ELF-1 (cell line): ENCODE measurements around the gene COPG2.

ENCODE experiments used
- DNase-seq: peaks from one replicate; pipeline ENCODE4 v3.0.0-alpha.2; 2016; ENCODE audit warnings: low read depth, low spot score

The COPG2 gene

GRCh38 chr7:130475776-130476175, 192.8 kb downstream of the COPG2 start:
- no peak for DNase-seq

- no peak for DNase-seq
Observed at GRCh38 chr7:130473876-130474275, 194.7 kb downstream of the COPG2 start.

DNA sequence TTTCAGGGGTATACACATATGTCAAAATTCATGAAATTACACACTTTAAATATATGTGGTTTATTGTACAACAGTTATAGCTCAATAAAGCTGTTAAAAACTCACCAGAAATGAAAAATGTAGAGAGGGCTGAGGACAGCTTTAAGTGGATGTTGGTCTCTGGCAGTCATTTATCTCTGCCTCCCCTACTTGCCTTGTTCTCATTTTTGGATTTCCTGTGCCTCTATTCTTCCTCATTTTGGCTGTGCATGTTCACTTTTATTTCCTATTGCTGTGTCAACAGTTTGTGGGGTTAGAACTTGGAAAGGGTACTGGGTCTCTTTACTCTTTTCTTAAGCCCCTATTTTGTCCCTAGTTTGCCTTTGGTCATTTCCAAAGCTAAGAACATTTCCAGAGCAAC, 195.3 kb downstream of the COPG2 start:
- DNase-seq: no peak

DNA sequence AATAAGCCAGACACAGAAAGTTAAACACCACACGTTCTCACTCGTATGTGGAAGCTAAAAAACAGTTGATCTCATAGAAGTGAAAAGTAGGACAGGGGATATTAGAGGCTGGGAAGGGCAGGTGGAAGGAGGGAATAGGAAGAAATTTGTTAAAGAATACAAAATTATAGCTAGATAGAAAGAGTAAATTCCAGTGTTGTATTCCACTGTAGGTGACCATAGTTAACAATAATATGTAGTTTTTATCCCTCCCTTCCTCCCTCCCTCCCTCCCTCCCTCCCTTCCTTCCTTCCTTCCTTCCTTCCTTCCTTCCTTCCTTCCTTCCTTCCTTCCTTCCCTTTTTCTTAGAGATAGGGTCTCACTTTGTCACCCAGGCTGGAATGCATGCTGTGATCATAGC, 196.6 kb downstream of the COPG2 start:
- no peak for DNase-seq

DNA sequence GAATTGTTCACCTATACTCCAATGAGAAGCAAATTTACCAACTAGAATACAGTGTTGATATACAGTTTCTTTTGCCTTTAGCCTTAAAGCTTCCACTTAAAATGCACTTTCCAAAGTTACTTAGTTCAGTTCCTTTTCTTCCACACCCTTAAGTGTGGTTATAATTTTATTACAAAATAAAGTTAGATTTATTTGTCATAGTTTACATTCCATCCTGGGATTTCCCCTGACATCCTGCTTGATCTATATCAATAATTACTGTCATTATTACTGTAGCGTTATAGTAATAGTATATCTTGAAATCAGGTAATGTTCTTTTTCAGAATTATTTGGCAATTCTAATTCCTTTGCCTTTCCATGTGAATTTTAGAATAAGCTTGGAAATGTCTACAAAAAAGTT, 199.9 kb downstream of the COPG2 start:
- DNase-seq: no peak

- no peak for DNase-seq
Observed at GRCh38 chr7:130463553-130464434, 204.8 kb downstream of the COPG2 start.

DNA sequence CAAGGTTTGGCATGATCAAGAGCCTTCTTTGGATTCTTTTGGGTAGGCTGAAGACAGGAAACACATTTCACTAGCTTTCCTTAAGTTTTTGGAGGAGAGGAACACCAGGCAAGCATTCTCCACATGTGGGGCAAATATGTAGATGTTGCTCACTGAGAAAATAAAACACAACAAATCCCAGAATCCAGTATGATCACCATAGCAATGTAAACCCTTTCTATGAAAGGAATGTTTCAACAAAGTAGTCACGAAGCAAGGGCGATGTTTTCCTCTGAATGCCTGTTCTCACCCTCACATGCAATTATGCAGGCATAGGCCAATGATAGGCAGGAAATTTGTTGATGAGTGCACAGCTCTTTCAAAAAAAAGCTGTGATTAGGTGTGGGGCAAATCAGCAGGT, 207.3 kb downstream of the COPG2 start:
- no peak for DNase-seq

- DNase-seq: no peak
Observed at GRCh38 chr7:130458257-130458656, 210.3 kb downstream of the COPG2 start.
